T-helper 2 cell treated with Interferon-gamma antibody and Interleukin-4, amounts not matched to agents 5 μg/mL and 100 μg/mL, for 36 hours (primary cell): Measurements from ENCODE around the gene RTP2.
"Not testable (repeated sequence)": the region's sequence is repeated elsewhere in the genome, so short reads cannot be mapped to it uniquely, and the experiment has no call there.

Source experiments
- DNase-seq: peaks from one replicate; pipeline ENCODE4 v3.0.0; 2021; ENCODE audit warnings: low spot score
- H3K27ac Mint-ChIP-seq: one replicate; pipeline ENCODE4 v1.8.0; 2021; ENCODE audit warnings: mild to moderate bottlenecking, mixed read lengths
- H3K27me3 Mint-ChIP-seq: one replicate; pipeline ENCODE4 v1.8.0; 2021; ENCODE audit warnings: low read depth, mixed read lengths
- H3K36me3 Mint-ChIP-seq: one replicate; pipeline ENCODE4 v1.8.0; 2021; ENCODE audit warnings: low read depth, mixed read lengths
- H3K4me1 Mint-ChIP-seq: one replicate; pipeline ENCODE4 v1.8.0; 2021; ENCODE audit warnings: low read depth, mixed read lengths
- H3K4me3 Mint-ChIP-seq: one replicate; pipeline ENCODE4 v1.8.0; 2022; ENCODE audit warnings: mild to moderate bottlenecking, moderate library complexity, mixed read lengths
- H3K9me3 Mint-ChIP-seq: one replicate; pipeline ENCODE4 v1.8.0; 2021; ENCODE audit warnings: mixed read lengths

Gene RTP2

DNA sequence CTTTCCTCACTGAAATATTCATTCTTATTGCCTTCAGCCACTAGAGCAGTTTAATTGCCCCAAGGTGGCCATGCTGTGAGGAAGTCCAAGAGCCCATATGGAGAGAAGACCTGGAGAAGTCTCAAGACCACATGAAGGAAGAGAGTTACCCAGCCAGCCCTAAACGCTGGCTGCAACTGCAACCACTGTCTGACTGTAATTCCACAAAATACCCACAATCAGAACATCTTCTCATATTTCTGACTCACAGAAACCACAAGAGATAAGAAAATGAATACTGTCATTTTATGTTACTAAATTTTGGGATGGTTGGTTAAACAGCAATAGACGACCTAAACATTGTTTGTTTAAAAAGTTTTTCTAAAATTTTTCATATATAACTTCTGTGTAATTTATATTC is 17.5 kb downstream of the RTP2 start:
- H3K9me3 Mint-ChIP-seq = peaks cover 9% of the 10 kb centered on the region
- peak; percentile 16 for DNase-seq
- peaks cover 28% of the 10 kb centered on the region for H3K27me3 Mint-ChIP-seq
- H3K36me3 Mint-ChIP-seq = no peaks in the 10 kb centered on the region
- no peak overlapping the region for H3K27ac Mint-ChIP-seq
- peaks cover 2% of the 10 kb centered on the region for H3K4me1 Mint-ChIP-seq
- H3K4me3 Mint-ChIP-seq = no peak overlapping the region

- no peak for DNase-seq
- no peaks in the 10 kb centered on the region for H3K36me3 Mint-ChIP-seq
- peaks cover 3% of the 10 kb centered on the region for H3K4me1 Mint-ChIP-seq
- H3K4me3 Mint-ChIP-seq = no peak overlapping the region
- H3K27ac Mint-ChIP-seq = no peak overlapping the region
- H3K27me3 Mint-ChIP-seq = peaks cover 30% of the 10 kb centered on the region
- H3K9me3 Mint-ChIP-seq = peaks cover 9% of the 10 kb centered on the region
Measured at GRCh38 chr3:187684444-187684843, 17.9 kb downstream of the RTP2 start.

DNA sequence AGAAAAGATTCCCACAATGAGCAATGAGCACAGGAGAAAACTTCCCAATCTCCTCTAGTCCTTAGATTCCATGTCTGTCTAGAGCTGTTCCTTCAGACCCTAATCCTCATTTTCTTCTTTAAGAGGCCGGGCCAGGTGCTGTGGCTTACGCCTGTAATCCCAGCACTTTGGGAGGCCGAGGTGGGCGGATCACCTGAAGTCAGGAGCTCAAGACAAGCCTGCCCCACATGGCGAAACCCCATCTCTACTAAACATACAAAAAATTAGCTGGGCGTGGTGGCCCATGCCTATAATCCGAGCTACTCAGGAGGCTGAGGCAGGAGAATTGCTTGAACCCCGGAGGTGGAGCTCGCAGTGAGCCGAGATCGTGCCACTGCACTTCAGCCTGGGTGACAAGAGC is 20.6 kb downstream of the RTP2 start:
- H3K9me3 Mint-ChIP-seq, DNase-seq, H3K27ac Mint-ChIP-seq, H3K4me3 Mint-ChIP-seq, H3K4me1 Mint-ChIP-seq, H3K36me3 Mint-ChIP-seq: not testable (repeated sequence)
- peaks cover 29% of the 10 kb centered on the region for H3K27me3 Mint-ChIP-seq

- DNase-seq = peak; percentile 43
- peaks cover 39% of the 10 kb centered on the region for H3K27me3 Mint-ChIP-seq
Measured at GRCh38 chr3:187679638-187680396, 22.5 kb downstream of the RTP2 start.

DNA sequence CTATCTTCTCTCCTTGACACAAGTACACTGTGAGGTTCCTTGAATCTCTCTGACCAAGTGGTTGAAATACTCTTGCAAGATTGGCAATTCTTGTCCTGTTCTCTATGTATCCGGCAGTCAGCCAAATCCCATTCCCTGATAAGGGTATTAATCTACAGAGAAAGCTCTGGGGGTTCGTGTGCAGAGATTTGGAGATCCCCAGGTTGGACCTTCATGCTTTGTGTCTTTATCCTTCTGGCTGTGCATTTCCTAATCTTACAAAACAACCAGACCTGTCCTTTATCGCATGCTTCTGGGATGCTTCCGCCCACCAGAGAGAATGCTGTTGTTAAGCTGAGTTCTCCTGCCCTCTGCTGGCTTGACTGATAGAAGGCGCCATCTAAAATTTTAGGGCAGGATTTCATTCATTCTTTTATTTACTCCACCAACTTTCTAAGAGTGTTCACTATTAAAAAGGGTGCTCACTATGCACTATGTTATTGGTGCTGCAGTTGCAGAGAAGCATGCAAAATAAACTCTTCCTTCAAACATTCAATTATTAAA is 23.6 kb downstream of the RTP2 start:
- Mint-ChIP-seq H3K27me3 (peaks cover 43% of the 10 kb centered on the region), H3K4me1 (peaks cover 1% of the 10 kb centered on the region), H3K4me3 (no peak overlapping the region), H3K27ac (no peak overlapping the region), H3K36me3 (no peaks in the 10 kb centered on the region), H3K9me3 (no peaks in the 10 kb centered on the region)
- DNase-seq = no peak

More at GRCh38 chr3:187679638-187680396, 22.5 kb downstream of the RTP2 start:
- peaks cover 3% of the 10 kb centered on the region for H3K4me1 Mint-ChIP-seq
- no peak overlapping the region for H3K4me3 Mint-ChIP-seq
- no peak overlapping the region for H3K27ac Mint-ChIP-seq
- H3K9me3 Mint-ChIP-seq = no peaks in the 10 kb centered on the region
- H3K36me3 Mint-ChIP-seq = no peaks in the 10 kb centered on the region

- no peaks in the 10 kb centered on the region for H3K9me3 Mint-ChIP-seq
- no peak for DNase-seq
- H3K4me3 Mint-ChIP-seq = no peak overlapping the region
- H3K27me3 Mint-ChIP-seq = peaks cover 42% of the 10 kb centered on the region
- no peak overlapping the region for H3K27ac Mint-ChIP-seq
- no peaks in the 10 kb centered on the region for H3K36me3 Mint-ChIP-seq
- H3K4me1 Mint-ChIP-seq = peaks cover 1% of the 10 kb centered on the region
Measured at GRCh38 chr3:187677604-187678003, 24.8 kb downstream of the RTP2 start.

GRCh38 chr3:187673012-187673411 is 29.3 kb downstream of the RTP2 start:
- Mint-ChIP-seq H3K36me3 (no peaks in the 10 kb centered on the region), H3K4me1 (no peaks in the 10 kb centered on the region), H3K27me3 (peaks cover 63% of the 10 kb centered on the region), H3K9me3 (no peaks in the 10 kb centered on the region), H3K27ac (no peak overlapping the region), H3K4me3 (no peak overlapping the region)
- no peak for DNase-seq

- Mint-ChIP-seq H3K36me3 (no peaks in the 10 kb centered on the region), H3K4me1 (no peaks in the 10 kb centered on the region), H3K9me3 (no peaks in the 10 kb centered on the region), H3K27ac (no peak within 1 kb of the TSS), H3K4me3 (no peak within 1 kb of the TSS), H3K27me3 (peaks cover 53% of the 10 kb centered on the region)
- DNase-seq = peak; percentile 7
Measured at GRCh38 chr3:187669675-187670504, 32.5 kb downstream of the RTP2 start, which contains the start of gene SST. Gene SST, minus strand, starts transcription at chr3:187670394. Its CDS starts 103 bp downstream, at chr3:187670291.

GRCh38 chr3:187667526-187667925 is 34.8 kb downstream of the RTP2 start:
- no peaks in the 10 kb centered on the region for H3K36me3 Mint-ChIP-seq
- no peaks in the 10 kb centered on the region for H3K4me1 Mint-ChIP-seq
- no peaks in the 10 kb centered on the region for H3K9me3 Mint-ChIP-seq
- no peak for DNase-seq
- H3K27me3 Mint-ChIP-seq = peaks cover 45% of the 10 kb centered on the region
- no peak overlapping the region for H3K4me3 Mint-ChIP-seq
- H3K27ac Mint-ChIP-seq = no peak overlapping the region

DNA sequence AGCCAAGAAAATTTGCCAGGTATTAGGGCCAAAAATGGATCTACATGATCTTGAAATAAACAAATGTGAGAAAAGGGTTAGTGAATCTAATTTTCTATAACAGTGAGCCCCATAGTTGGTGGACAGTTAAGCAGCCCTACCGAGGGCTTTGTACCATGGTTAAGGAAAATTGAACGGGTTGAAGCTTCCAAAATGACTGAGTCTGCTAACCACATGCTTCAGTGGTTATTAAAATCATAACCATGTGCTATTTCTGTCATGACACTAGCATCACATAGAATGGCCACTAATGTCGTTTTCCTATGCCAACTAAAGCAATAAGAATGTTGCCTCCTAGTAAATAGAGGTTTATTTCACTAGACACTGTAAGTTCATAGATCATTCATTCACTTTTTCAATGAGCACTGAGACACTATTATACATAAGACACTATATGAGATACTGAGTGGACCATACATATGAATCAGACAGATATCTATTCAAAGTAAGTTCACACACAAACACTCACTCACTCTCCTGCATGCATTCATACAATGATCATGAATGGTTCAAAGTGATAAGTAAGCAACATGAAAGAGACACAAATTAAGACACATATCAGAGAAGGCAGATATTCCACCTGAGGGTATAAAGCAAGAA is 36.5 kb downstream of the RTP2 start:
- Mint-ChIP-seq H3K4me1 (no peaks in the 10 kb centered on the region), H3K27ac (no peak overlapping the region), H3K36me3 (no peaks in the 10 kb centered on the region), H3K9me3 (no peaks in the 10 kb centered on the region), H3K27me3 (peaks cover 33% of the 10 kb centered on the region), H3K4me3 (no peak overlapping the region)
- DNase-seq = no peak

DNA sequence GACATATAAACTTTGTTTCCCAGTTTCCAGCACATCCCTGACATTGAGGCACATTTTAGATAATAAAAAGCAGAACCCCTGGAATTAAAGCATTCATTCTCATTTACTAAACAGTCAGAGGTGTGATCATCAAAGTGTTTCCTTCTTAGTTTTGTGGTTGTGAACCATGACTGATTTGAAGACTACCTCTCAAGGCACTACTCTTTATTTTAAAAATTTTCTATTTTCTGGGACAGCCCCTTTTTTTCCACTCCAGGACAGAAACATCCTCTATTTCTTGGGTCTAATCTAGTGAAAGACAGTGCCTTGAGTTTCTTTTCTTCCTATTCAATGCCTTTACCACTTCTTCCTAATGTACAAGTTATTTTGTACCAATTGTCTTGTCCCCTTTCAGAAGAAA is 37.3 kb downstream of the RTP2 start:
- no peaks in the 10 kb centered on the region for H3K36me3 Mint-ChIP-seq
- H3K4me1 Mint-ChIP-seq = no peaks in the 10 kb centered on the region
- no peak overlapping the region for H3K27ac Mint-ChIP-seq
- H3K4me3 Mint-ChIP-seq = no peak overlapping the region
- H3K9me3 Mint-ChIP-seq = no peaks in the 10 kb centered on the region
- DNase-seq = no peak
- peaks cover 29% of the 10 kb centered on the region for H3K27me3 Mint-ChIP-seq

DNA sequence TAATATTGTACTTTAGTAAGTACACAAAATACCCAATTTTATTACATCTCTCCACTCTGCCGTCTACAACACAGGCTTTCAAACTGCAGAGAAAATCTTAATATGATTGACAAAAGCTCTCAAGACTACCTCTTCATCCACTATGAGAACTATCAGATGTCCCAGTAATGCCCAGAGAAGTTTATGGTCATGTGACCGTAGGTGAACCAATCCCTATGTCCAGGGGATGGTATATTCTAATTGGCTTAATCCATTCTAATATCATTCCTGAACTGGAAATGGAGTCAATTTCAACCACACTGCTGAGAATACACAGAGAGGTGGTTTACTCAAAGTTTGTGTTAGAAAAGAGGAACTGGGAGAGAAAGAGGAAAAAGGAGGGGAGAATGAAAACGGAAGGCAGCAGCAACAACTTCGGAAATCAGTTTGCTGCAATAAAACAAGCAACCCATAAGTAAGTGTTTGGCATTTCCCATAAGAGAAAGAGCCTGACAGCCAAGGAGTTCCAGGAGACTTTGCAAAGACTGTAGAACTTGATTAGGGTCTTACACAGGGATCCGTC is 39.4 kb downstream of the RTP2 start:
- no peaks in the 10 kb centered on the region for H3K36me3 Mint-ChIP-seq
- H3K9me3 Mint-ChIP-seq = no peaks in the 10 kb centered on the region
- H3K27ac Mint-ChIP-seq = no peak overlapping the region
- H3K27me3 Mint-ChIP-seq = peaks cover 25% of the 10 kb centered on the region
- no peak for DNase-seq
- H3K4me3 Mint-ChIP-seq = no peak overlapping the region
- H3K4me1 Mint-ChIP-seq = no peaks in the 10 kb centered on the region

GRCh38 chr3:187661267-187661666 is 41.1 kb downstream of the RTP2 start:
- H3K36me3 Mint-ChIP-seq = no peaks in the 10 kb centered on the region
- no peaks in the 10 kb centered on the region for H3K4me1 Mint-ChIP-seq
- no peaks in the 10 kb centered on the region for H3K9me3 Mint-ChIP-seq
- DNase-seq = no peak
- no peak overlapping the region for H3K4me3 Mint-ChIP-seq
- no peak overlapping the region for H3K27ac Mint-ChIP-seq
- peaks cover 26% of the 10 kb centered on the region for H3K27me3 Mint-ChIP-seq
